SIG-M5 treated with dmso at 0.1 percent for 504 hours (cell line): ENCODE measurements around the gene MINAR1.

Experiments
- DNase-seq: peaks from one replicate; lab custom pipeline; 2025; ENCODE audit not compliant: unreplicated experiment; lab: John Stamatoyannopoulos, UW

MINAR1 gene

DNA sequence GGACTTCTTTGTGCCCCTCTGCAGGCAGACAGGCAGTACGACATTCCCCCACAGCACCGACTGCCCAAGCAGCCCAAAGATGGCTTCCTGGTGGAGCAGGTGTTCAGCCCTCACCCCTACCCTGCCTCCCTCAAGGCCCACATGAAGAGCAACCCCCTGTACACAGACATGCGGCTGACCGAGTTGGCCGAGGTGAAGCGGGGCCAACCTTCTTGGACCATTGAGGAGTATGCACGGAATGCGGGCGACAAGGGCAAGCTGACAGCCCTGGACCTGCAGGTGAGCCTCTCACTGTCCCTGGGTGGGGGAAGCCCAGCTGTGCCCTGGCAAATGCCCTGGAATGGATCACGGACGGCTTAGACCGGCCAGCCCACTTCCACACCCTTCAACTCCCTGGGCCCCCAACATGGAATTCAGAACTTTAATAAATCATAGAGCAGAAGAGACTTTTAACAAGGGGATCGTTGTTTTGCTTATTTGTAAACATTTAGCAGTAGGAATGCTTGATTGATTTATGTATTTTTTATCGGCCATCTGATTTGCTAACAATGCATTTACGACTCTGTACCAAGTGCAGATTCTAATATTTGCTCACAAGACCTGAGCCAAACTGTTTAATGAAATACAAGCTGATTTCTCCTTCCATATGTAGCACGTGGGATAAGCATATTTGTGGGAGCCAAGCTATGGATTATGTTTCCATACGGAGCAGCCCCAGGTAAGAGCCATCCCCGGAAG, 31.1 kb downstream of the MINAR1 start:
- no peak for DNase-seq

DNA sequence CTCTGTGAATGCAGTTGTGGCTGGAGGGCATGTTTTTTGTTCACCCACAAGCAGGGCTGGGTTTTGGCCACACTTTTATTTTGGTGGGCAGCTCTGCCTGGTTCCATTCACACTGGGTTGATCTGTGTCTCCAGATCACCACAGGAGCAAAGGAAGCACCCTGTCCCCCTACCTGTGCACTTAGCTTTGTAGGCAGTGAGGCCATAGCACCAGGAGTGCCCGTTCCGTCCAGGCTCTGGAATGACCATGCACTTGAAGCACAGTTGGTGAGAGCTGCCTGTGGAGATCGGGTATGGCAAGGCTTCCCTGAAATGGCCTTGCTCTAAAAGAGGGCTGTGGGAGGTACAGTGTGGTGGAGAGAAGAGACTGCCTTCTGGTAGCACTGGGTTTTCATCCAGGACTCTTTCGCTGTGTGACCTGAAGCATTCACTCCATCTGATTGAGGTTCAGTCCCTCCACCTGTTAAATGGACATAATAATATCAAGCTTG, 31.7 kb downstream of the MINAR1 start:
- no peak for DNase-seq

- DNase-seq, result no peak
Measured at GRCh38 chr15:79466488-79466887, 34.4 kb downstream of the MINAR1 start.

DNA sequence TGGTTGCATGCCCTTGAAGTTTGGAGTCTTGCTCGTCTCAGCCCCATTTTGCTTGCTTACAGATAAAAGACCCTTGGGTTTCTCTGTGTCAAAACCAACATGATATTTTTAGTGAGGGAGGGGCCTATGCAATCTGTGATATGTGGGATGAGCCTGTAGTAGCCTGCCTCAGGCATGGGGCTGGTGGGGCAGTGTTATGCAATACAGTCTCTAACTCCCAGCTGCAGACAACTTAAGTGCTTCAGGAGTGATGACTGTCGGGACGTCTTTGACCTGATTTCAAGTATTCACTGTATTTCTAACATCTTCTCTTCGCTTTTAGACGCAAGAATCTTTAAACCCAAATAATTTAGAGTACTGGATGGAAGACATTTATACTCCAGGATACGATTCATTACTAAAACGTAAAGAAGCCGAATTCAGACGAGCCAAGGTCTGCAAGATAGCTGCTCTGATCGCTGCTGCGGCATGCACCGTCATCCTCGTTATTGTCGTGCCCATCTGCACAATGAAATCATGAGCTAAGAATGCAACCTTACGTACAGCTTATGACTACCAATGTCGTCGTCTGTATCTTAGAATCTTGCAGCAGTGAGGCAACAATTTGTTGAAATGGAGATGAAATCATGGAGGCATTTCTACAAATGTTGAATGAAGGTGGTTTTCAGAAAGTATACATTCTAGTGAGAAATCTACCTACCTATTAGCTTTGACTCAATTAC, 35.9 kb downstream of the MINAR1 start:
- no peak for DNase-seq

GRCh38 chr15:79472446-79472845, 40.3 kb downstream of the MINAR1 start:
- no peak for DNase-seq

DNA sequence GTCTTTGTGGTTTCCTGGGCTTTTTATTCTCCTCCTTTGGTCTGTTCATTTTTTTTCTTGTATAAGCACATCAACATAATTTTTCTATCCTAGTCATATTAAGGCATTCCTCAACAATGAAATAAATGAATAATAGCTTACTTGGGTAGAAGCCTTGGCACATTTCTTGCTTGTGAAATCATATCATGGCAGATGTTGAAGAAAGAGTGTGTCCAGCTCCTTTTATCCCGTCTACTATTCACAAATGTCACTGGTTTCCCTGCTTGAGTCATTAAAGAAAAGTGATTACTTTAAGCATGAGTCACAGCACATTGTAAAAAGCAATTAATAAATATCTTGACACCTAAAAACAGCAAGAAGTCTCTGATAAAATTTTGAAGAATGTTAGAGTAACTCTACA, 42.1 kb downstream of the MINAR1 start:
- DNase-seq, result no peak

GRCh38 chr15:79475306-79475705, 43.2 kb downstream of the MINAR1 start:
- DNase-seq, result no peak

DNA sequence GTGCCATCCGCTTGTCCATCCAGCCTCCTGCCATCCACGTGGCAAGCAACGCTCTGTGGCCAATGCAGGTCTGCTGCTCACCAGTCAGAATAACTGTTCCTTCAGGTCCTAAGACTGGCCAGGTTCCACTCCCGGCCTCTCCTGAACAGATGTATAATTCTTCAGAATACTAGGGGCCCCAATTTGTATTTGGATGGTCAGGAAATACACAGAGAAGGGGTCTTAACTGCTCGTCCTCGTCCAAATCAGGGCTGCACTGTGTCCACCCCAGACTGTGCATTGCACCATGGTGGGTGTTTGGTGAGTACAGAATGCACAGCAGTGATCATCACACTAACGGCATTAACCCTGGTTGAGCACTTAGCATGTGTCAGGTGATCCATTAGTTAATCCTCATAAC, 46.0 kb downstream of the MINAR1 start:
- no peak for DNase-seq

GRCh38 chr15:79479616-79480015, 47.5 kb downstream of the MINAR1 start:
- no peak for DNase-seq

GRCh38 chr15:79481793-79482192, 49.7 kb downstream of the MINAR1 start:
- DNase-seq, result no peak
